Left cardiac atrium (tissue), 4 donors: ENCODE measurements around the gene B4GALNT3. TPM values are rescaled to one million over a fixed set of nuclear protein-coding genes. Genes with fewer than 3 reads are reported as not detected.
A peak's percentile ranks its signal among the peaks of the same experiment; 100 is the strongest.

Source experiments
- ATAC-seq, 2 donors: fragments of 200-7000 bp; cut with Tn5 transposase; one replicate each; pipeline ENCODE4 v1.9.1; 2020; ENCODE audit warnings: mild to moderate bottlenecking in 2 of 2, moderate library complexity in 2 of 2
- DNase-seq: peaks from one replicate; pipeline ENCODE4 v3.0.0-alpha.2; 2020
- intact Hi-C, 2 donors: fragments of 100-400 bp; cut with DNase I; formaldehyde crosslinking; loops; one replicate each; pipeline versions ENCODE4 v1.14.1 to v1.15.1; 2022 to 2023
- total RNA-seq, 2 donors: library from RNA; stranded (reverse); fragmentation: NEBNext Ultra II Directional; extraction: Animal tissue kit (Norgen Biotek cat#: 25700); gene quantifications; one replicate each; pipeline ENCODE4 v1.2.1, GENCODE V29; 2021
- donor health status: DM: no; HTN: yes; CAD: no.
- donor health status: DM: no; HTN: yes; CAD: no; lungs with severe emphysema.
- donor health status: DM: yes; HTN: yes; CAD: no.
- donor health status: Dilated cardiomyopathy.

B4GALNT3 gene
- total RNA-seq, 2 donors from 2014 or later = 20.9 to 22.1 TPM

GRCh38 chr12:501722-502447 is 42.1 kb downstream of the B4GALNT3 start:
- DNase-seq = no peak
- intact Hi-C loops = loop anchor here (2.0 to 10.0 kb wide), 3 partner anchors 45 to 49 kb away; partner anchors contain the start of gene B4GALNT3 (in 1 of the 2)
- ATAC-seq = no peak

DNA sequence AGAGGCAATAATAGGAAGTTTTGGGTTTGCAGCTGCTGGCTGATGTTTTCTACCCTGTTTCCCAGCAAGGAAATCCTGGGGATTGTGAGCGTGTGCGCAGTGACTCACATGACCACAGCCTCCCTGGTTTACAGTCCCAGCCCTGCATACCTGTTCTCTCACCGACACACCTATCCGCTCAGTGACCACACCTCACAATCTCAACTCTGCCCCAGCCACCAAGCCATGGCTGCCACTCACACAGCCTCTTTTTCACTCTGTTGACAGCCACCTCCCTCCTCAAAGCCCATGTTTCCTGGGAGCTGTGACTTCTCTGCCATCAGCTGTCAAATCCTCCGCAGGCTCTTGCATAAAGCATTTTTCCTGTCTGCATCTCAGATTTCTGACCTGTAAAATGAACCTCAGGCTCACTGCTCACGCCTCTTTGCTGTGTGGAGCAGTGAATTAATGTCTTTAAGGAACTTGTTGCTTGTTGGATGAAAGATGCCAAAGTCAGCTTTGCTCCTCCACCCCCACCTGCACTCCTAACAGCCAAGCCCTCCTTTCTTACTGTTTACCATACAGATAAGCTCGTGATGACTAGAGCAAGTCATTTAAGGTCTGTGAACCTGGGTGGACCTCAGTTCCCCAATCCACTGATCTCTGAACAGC is 43.5 kb downstream of the B4GALNT3 start:
- intact Hi-C loops = loop anchor here (5.0 to 10.0 kb wide), 2 partner anchors 44 to 48 kb away; partner anchors contain the start of gene B4GALNT3 (in 1 of the 2)
- DNase-seq = no peak
- ATAC-seq = peak; percentile 38 to 66

- no peak for ATAC-seq
- intact Hi-C loops = loop anchor here in 1 of 2 donors (10.0 kb wide), 1 partner anchor 50 kb away; the partner anchor contains the start of gene B4GALNT3
- DNase-seq = no peak
Observed at GRCh38 chr12:505221-505620, 45.5 kb downstream of the B4GALNT3 start.

- intact Hi-C loops = loop anchor here in 1 of 2 donors (10.0 kb wide), 1 partner anchor 53 kb away; the partner anchor contains the start of gene B4GALNT3
- DNase-seq = no peak
- ATAC-seq = peak in 1 of 2 donors; percentile 5
Observed at GRCh38 chr12:507391-507796, 47.7 kb downstream of the B4GALNT3 start.

DNA sequence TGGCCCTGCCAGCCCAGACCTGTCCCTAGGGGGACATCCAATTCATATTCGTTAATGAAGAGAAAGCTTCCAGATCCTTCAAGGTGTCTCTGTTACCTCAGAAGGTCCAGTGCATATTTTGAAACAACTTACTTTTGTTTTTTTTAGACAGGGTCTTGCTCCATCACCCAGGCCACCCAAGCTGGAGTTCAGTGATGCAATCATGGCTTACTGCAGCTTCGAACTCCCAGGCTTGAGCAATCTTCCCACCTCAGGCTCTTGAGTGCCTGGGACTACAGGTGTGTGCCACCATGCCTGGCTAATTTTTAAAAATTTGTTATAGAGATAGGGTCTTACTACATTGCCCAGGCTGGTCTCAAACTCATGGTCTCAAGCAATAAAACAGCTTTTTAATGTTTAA is 48.4 kb downstream of the B4GALNT3 start:
- ATAC-seq (no peak), DNase-seq (no peak)
- intact Hi-C loops = loop anchor here in 1 of 2 donors (10.0 kb wide), 1 partner anchor 53 kb away; the partner anchor contains the start of gene B4GALNT3

DNA sequence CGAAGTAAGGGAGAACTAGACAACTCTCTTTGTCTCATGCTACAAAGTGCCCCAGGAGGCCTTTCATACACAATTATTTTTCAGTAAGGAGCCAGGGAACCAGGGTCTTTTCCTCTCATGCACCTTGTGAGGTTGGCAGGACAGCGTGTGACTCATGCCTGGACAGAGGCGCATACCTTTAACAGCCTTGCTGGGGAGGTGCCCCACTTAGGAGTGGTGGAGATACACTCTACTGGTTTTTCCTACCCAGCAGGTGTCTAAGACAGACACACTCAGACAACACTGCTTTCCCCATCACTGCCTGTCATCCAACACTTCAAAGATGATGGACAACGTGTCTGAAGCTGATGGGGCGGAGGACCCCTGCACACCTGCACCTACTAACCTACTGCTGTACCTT is 49.1 kb downstream of the B4GALNT3 start:
- peak in 1 of 2 donors; percentile 42 for ATAC-seq
- DNase-seq = no peak
- intact Hi-C loops = loop anchor here in 1 of 2 donors (10.0 kb wide), 1 partner anchor 54 kb away; the partner anchor contains the start of gene B4GALNT3

DNA sequence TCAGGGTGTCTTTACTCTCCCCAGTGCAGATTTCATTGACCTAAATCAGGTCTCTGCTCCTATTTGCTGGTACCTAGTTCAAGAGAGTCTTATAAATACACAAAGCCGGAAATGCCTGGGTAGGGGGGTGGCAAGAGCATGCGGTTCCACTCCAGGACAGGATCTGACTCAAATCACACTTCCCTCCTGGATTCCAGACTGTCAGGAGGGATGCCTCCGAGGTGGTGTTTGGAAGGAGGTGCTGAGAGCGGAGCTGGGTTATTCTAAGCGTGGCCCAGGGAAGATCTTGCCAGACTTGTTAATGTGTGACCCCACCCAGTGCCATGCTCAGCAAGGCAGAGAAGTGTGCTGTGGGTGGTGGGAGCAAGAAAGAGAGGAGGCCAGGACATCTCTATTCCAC is 49.8 kb downstream of the B4GALNT3 start:
- no peak for DNase-seq
- intact Hi-C loops = loop anchor here in 1 of 2 donors (10.0 kb wide), 1 partner anchor 55 kb away; the partner anchor contains the start of gene B4GALNT3
- ATAC-seq = peak; percentile 87 to 92

DNA sequence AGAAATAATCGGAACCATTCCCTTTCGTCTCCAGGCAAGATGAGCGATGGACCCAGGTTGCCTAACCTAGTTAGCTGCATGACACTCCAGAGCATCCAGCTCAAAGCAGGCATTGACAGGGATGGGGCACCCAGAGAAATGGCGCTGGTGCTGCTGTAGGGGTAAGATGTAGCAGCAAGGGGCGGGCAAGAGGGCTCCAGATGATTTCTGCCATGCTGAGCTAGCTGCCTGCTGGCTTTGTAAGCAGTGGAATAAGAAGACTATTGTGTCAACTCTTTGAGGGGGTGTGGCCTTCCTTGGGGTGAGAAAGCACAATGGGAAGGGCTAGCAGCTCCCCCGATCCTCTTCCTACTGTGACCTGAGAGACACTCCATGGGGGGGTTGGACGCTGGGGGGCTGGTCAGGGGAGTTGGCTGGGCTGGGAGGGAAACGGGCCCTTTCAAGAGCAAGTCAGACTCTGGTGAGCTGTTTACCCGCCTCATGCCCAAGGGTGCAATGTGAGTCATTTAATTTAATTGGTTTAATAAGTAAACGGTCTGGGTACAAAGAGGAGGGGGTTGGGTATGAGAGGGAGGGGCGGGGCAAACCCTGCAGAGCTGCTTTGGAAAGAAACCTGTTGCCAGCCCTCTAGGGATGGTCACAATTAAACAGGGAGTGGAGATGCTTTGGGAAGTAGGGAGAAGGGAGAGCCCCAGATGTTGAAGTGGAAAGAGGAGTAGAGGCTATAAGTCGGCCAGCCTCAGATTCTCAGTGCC is 50.5 kb downstream of the B4GALNT3 start:
- ATAC-seq = peak; percentile 13 to 28
- DNase-seq = no peak
- intact Hi-C loops = no loop called here

GRCh38 chr12:512933-513332 is 53.2 kb downstream of the B4GALNT3 start:
- no peak for DNase-seq
- intact Hi-C loops = no loop called here
- no peak for ATAC-seq

DNA sequence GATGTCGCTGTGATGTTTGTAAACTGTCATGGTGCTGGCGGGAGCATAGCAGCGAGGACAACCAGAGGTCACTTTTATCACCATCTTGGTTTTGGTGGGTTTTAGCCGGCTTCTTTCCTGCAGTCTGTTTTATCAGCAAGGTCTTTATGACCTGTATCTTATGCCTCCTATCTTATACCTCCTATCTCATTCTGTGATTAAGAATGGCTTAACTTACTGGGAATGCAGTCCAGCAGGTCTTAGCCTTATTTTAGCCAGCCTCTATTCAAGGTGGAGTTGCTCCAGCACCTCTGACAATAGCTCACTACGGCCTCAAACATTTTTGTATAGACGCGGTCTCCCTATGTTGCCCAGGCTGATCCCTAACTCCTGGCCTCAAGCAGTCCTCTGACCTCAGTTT is 53.7 kb downstream of the B4GALNT3 start:
- intact Hi-C loops = no loop called here
- ATAC-seq (no peak), DNase-seq (no peak)

GRCh38 chr12:517538-517937 is 57.8 kb downstream of the B4GALNT3 start:
- DNase-seq (no peak), ATAC-seq (no peak)
- intact Hi-C loops = no loop called here

GRCh38 chr12:520119-520518 is 60.4 kb downstream of the B4GALNT3 start:
- ATAC-seq (no peak), DNase-seq (no peak)
- intact Hi-C loops = no loop called here

- ATAC-seq (no peak), DNase-seq (no peak)
- intact Hi-C loops = no loop called here
Observed at GRCh38 chr12:522692-523378, 63.1 kb downstream of the B4GALNT3 start.

DNA sequence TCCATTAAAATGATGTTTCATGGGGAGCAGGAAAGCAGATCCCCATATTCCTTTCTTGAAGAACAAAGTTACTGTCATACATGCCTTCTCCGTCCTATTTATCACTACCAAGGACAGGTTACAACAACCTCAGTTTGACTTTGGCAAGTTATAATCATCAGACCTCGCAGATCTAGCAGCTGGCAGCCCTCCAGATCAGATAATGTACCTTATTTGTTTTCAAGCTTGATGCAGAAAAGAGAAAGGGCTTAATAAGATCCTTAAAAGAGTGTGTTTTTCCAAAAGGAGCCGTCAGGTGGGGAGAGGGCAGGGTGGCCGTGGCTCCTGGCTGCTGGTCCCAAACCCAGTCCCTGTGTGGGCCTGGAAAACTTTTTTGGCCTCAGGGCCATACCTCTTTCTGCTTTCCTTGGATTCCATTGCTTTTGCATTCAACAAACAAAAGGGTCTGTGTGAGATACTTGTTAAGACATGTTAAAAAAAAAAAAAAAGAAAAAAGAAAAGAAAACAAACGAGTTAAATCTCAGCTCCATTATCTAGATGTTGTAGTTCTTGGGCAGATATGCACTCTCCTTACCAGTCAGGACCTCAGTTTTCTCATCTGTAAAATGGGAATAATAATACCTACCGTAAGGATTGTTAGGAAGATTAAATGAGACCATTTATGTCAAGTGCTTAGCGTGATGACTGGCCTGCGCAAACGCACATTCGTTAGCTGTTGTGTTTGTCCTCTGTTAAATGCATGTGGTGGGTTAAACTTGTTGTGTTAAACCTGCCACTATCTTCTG is 64.6 kb downstream of the B4GALNT3 start:
- ATAC-seq = no peak
- intact Hi-C loops = no loop called here
- no peak for DNase-seq

DNA sequence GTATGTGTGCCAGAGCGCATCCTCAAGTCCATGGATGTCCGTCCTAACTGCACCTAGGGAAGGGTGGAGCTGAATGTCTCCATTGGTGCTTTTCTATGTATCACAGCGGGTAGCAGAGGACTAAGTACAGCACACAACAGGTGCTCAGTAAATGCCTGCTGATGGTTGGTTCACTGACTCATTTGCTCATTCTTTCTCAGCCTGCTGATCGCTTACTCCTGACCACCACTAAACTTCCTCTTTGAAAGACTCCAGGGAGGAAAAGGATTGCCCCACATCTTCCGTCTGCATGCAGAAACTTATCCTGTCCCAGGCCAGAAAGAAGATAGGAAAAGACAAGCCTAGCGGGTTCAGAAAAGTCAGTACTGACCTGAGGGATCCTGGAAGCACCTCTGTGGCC is 66.3 kb downstream of the B4GALNT3 start:
- intact Hi-C loops = no loop called here
- DNase-seq (no peak), ATAC-seq (no peak)

- no peak for DNase-seq
- intact Hi-C loops = no loop called here
- no peak for ATAC-seq
Observed at GRCh38 chr12:527241-527640, 67.5 kb downstream of the B4GALNT3 start.

DNA sequence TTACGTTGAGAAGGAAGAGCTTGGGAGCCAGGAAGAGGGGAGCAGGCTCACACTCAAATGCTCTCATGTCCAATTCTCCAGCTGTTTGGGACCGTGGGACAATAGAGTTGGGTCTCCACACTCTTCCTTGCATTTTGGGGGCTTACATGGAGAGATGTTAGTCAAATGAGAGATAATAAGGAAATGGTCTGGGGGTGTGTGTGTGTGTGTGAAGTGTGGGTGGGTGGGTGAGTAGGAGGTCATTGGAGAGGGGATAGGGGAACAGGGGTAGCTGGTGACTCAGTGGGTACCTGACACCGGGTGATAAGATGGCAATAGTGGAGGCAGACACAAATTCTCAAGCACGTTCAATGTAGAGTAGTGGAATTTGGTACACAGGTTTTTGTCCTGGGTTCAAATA is 68.0 kb downstream of the B4GALNT3 start:
- no peak for ATAC-seq
- intact Hi-C loops = no loop called here
- no peak for DNase-seq

DNA sequence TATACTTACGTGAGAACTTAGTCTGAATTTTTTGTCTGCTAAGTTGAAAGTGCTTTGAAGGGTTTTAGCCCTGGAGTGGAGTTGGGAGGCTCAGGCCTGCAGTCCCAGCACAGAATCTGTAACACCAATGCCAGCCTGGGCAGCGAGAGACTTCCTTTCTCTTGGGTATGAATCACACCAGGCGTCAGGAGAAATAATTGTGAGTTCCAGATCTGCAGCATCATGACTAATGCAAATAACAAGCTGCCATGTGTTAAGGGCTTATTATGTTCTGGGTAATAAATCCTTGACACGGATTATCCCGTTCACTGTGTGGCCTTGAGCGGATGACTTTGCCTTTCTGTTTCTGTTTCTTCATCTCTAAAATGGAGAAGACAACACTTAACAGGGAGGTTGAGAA is 70.6 kb downstream of the B4GALNT3 start:
- intact Hi-C loops = no loop called here
- DNase-seq (no peak), ATAC-seq (peak in 1 of 2 donors; percentile 54)
